AG04449 (cell line): ENCODE measurements around the gene RWDD1.

Source experiments
- CTCF ChIA-PET: fragments of 350-600 bp; formaldehyde crosslinking; extraction: SDS; loops from one replicate; lab custom pipeline; 2021; ENCODE audit warnings: antibody characterized with exemption; lab: Yijun Ruan, JAX
- POLR2A ChIA-PET: fragments of 400-600, 350-600 bp; formaldehyde crosslinking; extraction: SDS; loops from one replicate; lab custom pipeline; 2020; ENCODE audit warnings: antibody characterized with exemption, inconsistent platforms; lab: Yijun Ruan, JAX
- DNase-seq: peaks from one replicate; pipeline ENCODE4 v3.0.0-alpha.2; 2010; ENCODE audit warnings: low read depth, low spot score
- H3K4me3 ChIP-seq: 2 replicates; pipeline ENCODE4 v1.5.1; 2011; ENCODE audit warnings: low read depth, mild to moderate bottlenecking, control low read depth, low read length
- CTCF ChIP-seq: IDR thresholded peaks from one replicate; pipeline ENCODE4 v1.5.1; 2011; ENCODE audit warnings: mild to moderate bottlenecking, moderate library complexity, low read length, control low read depth, inconsistent platforms; ENCODE audit not compliant: insufficient read depth; ENCODE audit errors: missing control alignments

The RWDD1 gene

DNA sequence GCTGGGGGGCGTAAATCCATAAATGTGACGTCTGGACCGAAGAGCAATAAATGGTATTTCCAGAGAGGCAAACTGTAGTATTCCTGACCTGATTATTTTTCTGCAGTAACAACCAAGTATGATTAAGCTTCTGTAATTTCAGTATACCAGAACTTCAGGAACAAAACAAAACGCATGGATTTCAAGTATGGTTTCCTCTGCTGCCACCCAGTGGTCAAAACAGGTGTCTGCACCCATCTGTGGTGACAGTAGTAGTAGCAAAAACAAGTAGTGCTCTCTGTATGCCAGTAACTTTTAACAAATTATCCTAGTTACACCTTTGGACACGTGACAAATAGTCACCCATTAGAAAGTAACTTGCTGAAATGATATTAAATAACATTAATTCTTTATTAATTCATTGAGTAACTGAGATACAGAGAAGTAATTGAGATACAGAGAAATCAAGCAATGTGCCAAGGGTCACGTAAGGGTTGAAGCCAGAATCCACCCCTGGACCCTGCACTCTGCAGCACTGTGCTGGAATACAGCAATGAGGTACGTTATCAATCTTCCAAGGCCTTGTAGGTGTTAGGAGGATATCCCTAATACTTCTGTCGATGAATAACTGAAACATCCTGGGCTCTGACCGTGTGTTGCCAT, 9.8 kb upstream of the RWDD1 start:
- TF ChIP-seq CTCF: peak; percentile 70
- no peak for DNase-seq
- POLR2A ChIA-PET: interaction anchor here (1.1 kb wide), 1 partner anchor 10 kb away, joined by 4 read pairs; the partner anchor contains the start of gene RWDD1
- CTCF ChIA-PET: interaction anchor here (0.6 to 11.6 kb wide), 51 partner anchors 8 to 446 kb away, joined by 3 to 188 read pairs (median 6); partner anchors contain the start of genes CALHM4, CALHM5, DSE and RWDD1
- H3K4me3 ChIP-seq: no peak overlapping the region

- POLR2A ChIA-PET: no interaction called here
Observed at GRCh38 chr6:116562019-116562403, 9.3 kb upstream of the RWDD1 start.

GRCh38 chr6:116562614-116563013, 8.7 kb upstream of the RWDD1 start:
- no peak overlapping the region for H3K4me3 ChIP-seq
- CTCF ChIA-PET: interaction anchor here (0.6 to 11.6 kb wide), 32 partner anchors 8 to 345 kb away, joined by 3 to 188 read pairs (median 6); partner anchors contain the start of genes CALHM4, CALHM5, RWDD1 and TRAPPC3L
- no peak for TF ChIP-seq CTCF
- POLR2A ChIA-PET: interaction anchor here (1.0 kb wide), 2 partner anchors 191 to 283 kb away, joined by 3 to 4 read pairs; partner anchors contain the start of gene TSPYL1
- no peak for DNase-seq

More at GRCh38 chr6:116562019-116562403, 9.3 kb upstream of the RWDD1 start:
- no peak for DNase-seq
- TF ChIP-seq CTCF: no peak
- no peak overlapping the region for H3K4me3 ChIP-seq
- CTCF ChIA-PET: interaction anchor here (0.6 to 11.6 kb wide), 25 partner anchors 8 to 345 kb away, joined by 3 to 188 read pairs (median 8); partner anchors contain the start of genes CALHM4, CALHM5 and RWDD1

DNA sequence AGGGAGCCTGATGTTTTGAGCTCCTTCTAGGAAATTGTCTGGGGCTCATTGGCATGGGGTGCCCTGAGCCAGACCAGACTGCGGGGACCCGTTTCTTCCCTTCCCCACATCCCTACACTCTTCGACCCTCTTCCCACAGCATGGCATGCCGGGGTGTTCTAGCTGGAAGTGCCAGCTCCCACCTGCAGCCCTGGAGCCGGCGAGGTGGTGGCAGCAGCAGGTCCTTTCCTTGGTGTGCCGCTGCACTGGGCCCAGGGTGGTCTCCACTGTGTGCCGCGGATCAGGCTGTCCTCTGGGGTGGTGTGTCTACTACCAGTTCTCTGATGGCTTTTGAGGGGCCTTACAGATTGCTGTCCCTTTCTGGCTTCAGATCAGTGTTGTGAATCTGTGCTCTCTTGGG, 7.5 kb upstream of the RWDD1 start:
- TF ChIP-seq CTCF: no peak
- POLR2A ChIA-PET: interaction anchor here (1.0 kb wide), 1 partner anchor 284 kb away, joined by 3 read pairs; the partner anchor contains the start of gene TSPYL1
- no peak overlapping the region for H3K4me3 ChIP-seq
- CTCF ChIA-PET: interaction anchor here (0.8 to 11.6 kb wide), 25 partner anchors 10 to 349 kb away, joined by 3 to 188 read pairs (median 6); partner anchors contain the start of genes CALHM4, CALHM5, RSPH4A and TRAPPC3L
- no peak for DNase-seq

- no peak overlapping the region for H3K4me3 ChIP-seq
- ChIA-PET CTCF (interaction anchor here (1.1 to 11.6 kb wide), 14 partner anchors 10 to 347 kb away, joined by 3 to 188 read pairs (median 8); partner anchors contain the start of gene CALHM4), POLR2A (interaction anchor here (1.3 kb wide), 1 partner anchor 310 kb away, joined by 3 read pairs; the partner anchor contains the start of gene TSPYL4)
- no peak for TF ChIP-seq CTCF
- DNase-seq: peak; percentile 34
Observed at GRCh38 chr6:116564311-116564710, 7.0 kb upstream of the RWDD1 start.
